SU-DHL-6 (cell line): ENCODE measurements around the gene GSTO2.

Experiments
- H2AFZ ChIP-seq: fragments of 200-600 bp; sonication (generic); 2 replicates; pipeline ENCODE4 v1.6.1; 2014; ENCODE audit warnings: low read depth, mild to moderate bottlenecking, moderate library complexity, mixed read lengths, antibody characterized with exemption, low read length; ENCODE audit not compliant: severe bottlenecking
- H3F3A ChIP-seq: fragments of 200-600 bp; shearing (Covaris generic); 2 replicates; pipeline ENCODE4 v1.6.0; 2016; ENCODE audit warnings: antibody characterized with exemption, mild to moderate bottlenecking; ENCODE audit not compliant: insufficient read depth
- H3K27ac ChIP-seq: fragments of 200-600 bp; sonication (generic); 2 replicates; pipeline ENCODE4 v1.5.1; 2016; ENCODE audit warnings: low read depth, mild to moderate bottlenecking, low read length, moderate library complexity, mixed read lengths
- H3K27me3 ChIP-seq: fragments of 200-600 bp; sonication (generic), shearing (Covaris generic); 2 replicates; pipeline ENCODE4 v1.6.0; 2014; ENCODE audit warnings: mild to moderate bottlenecking, low read length
- H3K36me3 ChIP-seq: fragments of 200-600 bp; sonication (generic); 2 replicates; pipeline ENCODE4 v1.6.1; 2014; ENCODE audit warnings: mild to moderate bottlenecking, low read length, mixed read lengths
- H3K4me2 ChIP-seq: fragments of 300-600, 200-600 bp; shearing (Covaris generic), sonication (generic); 2 replicates; pipeline ENCODE4 v1.6.0; 2014; ENCODE audit warnings: low read length, low read depth, mild to moderate bottlenecking; ENCODE audit not compliant: poor library complexity, severe bottlenecking
- H3K4me3 ChIP-seq: fragments of 200-600 bp; sonication (generic); 2 replicates; pipeline ENCODE4 v1.5.1; 2014; ENCODE audit warnings: antibody characterized with exemption, low read length, mild to moderate bottlenecking, mixed read lengths; ENCODE audit not compliant: insufficient read depth, poor library complexity, severe bottlenecking
- H3K79me2 ChIP-seq: fragments of 200-600 bp; sonication (generic); 2 replicates; pipeline ENCODE4 v1.6.1; 2014; ENCODE audit warnings: mild to moderate bottlenecking, low read length, moderate library complexity; ENCODE audit not compliant: insufficient read depth
- H3K9ac ChIP-seq: fragments of 200-600 bp; sonication (generic); 2 replicates; pipeline ENCODE4 v1.7.0; 2014; ENCODE audit warnings: mild to moderate bottlenecking, low read length
- H3K9me2 ChIP-seq: fragments of 200-600 bp; sonication (generic); replicated peaks from 2 replicates; pipeline ENCODE4 v1.6.1; 2014; ENCODE audit warnings: low read length; ENCODE audit not compliant: insufficient read depth
- H3K9me3 ChIP-seq: fragments of 200-600 bp; sonication (generic); 2 replicates; pipeline ENCODE4 v1.6.1; 2014; ENCODE audit warnings: low read length, mixed read lengths; ENCODE audit not compliant: insufficient read depth
- H4K20me1 ChIP-seq: fragments of 200-600 bp; sonication (generic); 2 replicates; pipeline ENCODE4 v1.6.1; 2014; ENCODE audit warnings: low read depth, mild to moderate bottlenecking, antibody characterized with exemption, low read length, moderate library complexity, mixed read lengths
- CTCF ChIP-seq: fragments of 200-600 bp; sonication (generic); IDR thresholded peaks from one replicate; pipeline ENCODE4 v1.5.1; 2017; ENCODE audit warnings: antibody characterized with exemption, mild to moderate bottlenecking, low read length, moderate library complexity; ENCODE audit not compliant: insufficient read depth, poor library complexity, severe bottlenecking
- EZH2phosphoT487 ChIP-seq: fragments of 200-600 bp; sonication (generic), shearing (Covaris generic); conservative IDR thresholded peaks from 2 replicates; pipeline ENCODE4 v1.6.1; 2018; ENCODE audit warnings: mild to moderate bottlenecking, antibody characterized with exemption, low read length, moderate library complexity, mixed read lengths

Gene GSTO2

GRCh38 chr10:104233817-104234216 lies 35.2 kb upstream of the GSTO2 start:
- no peaks in the 10 kb centered on the region for H3K27me3 ChIP-seq
- no peak overlapping the region for H3K4me3 ChIP-seq
- no peak overlapping the region for H3K9ac ChIP-seq
- no peak overlapping the region for H3K4me2 ChIP-seq
- no peaks in the 10 kb centered on the region for H4K20me1 ChIP-seq
- TF ChIP-seq EZH2phosphoT487 (no peak), CTCF (no peak)
- no peak overlapping the region for H2AFZ ChIP-seq
- no peaks in the 10 kb centered on the region for H3K36me3 ChIP-seq
- H3K79me2 ChIP-seq, result no peaks in the 10 kb centered on the region
- peaks cover 24% of the 10 kb centered on the region; the same call in 1 of the 2 replicates for H3K9me3 ChIP-seq
- no peaks in the 10 kb centered on the region for H3K9me2 ChIP-seq
- H3K27ac ChIP-seq, result no peak overlapping the region
- H3F3A ChIP-seq, result no peaks in the 10 kb centered on the region

- H3F3A ChIP-seq, result no peaks in the 10 kb centered on the region
- H3K79me2 ChIP-seq, result no peaks in the 10 kb centered on the region
- no peak overlapping the region for H2AFZ ChIP-seq
- no peak overlapping the region for H3K27ac ChIP-seq
- H3K9me3 ChIP-seq, result peaks cover 24% of the 10 kb centered on the region; the same call in 1 of the 2 replicates
- H3K27me3 ChIP-seq, result no peaks in the 10 kb centered on the region
- no peak overlapping the region for H3K4me3 ChIP-seq
- no peaks in the 10 kb centered on the region for H3K9me2 ChIP-seq
- no peak for TF ChIP-seq CTCF
- TF ChIP-seq EZH2phosphoT487, result no peak
- H4K20me1 ChIP-seq, result no peaks in the 10 kb centered on the region
- H3K36me3 ChIP-seq, result no peaks in the 10 kb centered on the region
- no peak overlapping the region for H3K4me2 ChIP-seq
- no peak overlapping the region for H3K9ac ChIP-seq
These were observed 34.0 kb upstream of the GSTO2 start for GRCh38 chr10:104234934-104235333.

- Histone ChIP-seq H3K79me2 (no peaks in the 10 kb centered on the region), H3K27ac (no peak overlapping the region), H3K9me3 (peaks cover 24% of the 10 kb centered on the region; the same call in 1 of the 2 replicates), H4K20me1 (no peaks in the 10 kb centered on the region), H3K36me3 (no peaks in the 10 kb centered on the region), H2AFZ (no peak overlapping the region), H3K4me2 (no peak overlapping the region), H3K4me3 (no peak overlapping the region), H3F3A (no peaks in the 10 kb centered on the region), H3K27me3 (no peaks in the 10 kb centered on the region), H3K9ac (no peak overlapping the region), H3K9me2 (no peaks in the 10 kb centered on the region)
- no peak for TF ChIP-seq EZH2phosphoT487
- no peak for TF ChIP-seq CTCF
These were observed 33.2 kb upstream of the GSTO2 start for GRCh38 chr10:104235801-104236200.
